ENCODE data around the gene CDKL4. TPM values are rescaled to one million over a fixed set of nuclear protein-coding genes. Genes with fewer than 3 reads are reported as not detected.
"Not testable (repeated sequence)": the region's sequence is repeated elsewhere in the genome, so short reads cannot be mapped to it uniquely, and the experiment has no call there.

Gene CDKL4
- total RNA-seq, 6 experiments from 2014 or later, result 0.14 to 0.54 (median 0.34) TPM; not detected in 1

- Mint-ChIP-seq H3K27ac (no peak overlapping the region), H3K9me3 (no peaks in the 10 kb centered on the region), H3K27me3 (ENCODE audit: insufficient read depth) (no peaks in the 10 kb centered on the region; the same call in 1 of the 2 replicates), H3K4me1 (ENCODE audit: low read depth) (no peaks in the 10 kb centered on the region), H3K36me3 (ENCODE audit: low read depth) (no peaks in the 10 kb centered on the region), H3K4me3 (no peak overlapping the region)
- no peak for DNase-seq
- TF ChIP-seq CTCF (IDR thresholded peaks at IDR 0.05), result no peak
Measured at GRCh38 chr2:39164089-39164488, 79.7 kb downstream of the CDKL4 start.

- Mint-ChIP-seq H3K9me3 (no peaks in the 10 kb centered on the region), H3K36me3 (ENCODE audit: low read depth) (no peaks in the 10 kb centered on the region), H3K4me1 (ENCODE audit: low read depth) (no peaks in the 10 kb centered on the region), H3K27ac (no peak overlapping the region), H3K4me3 (no peak overlapping the region), H3K27me3 (ENCODE audit: insufficient read depth) (no peaks in the 10 kb centered on the region; the same call in 1 of the 2 replicates)
- no peak for DNase-seq
- no peak for TF ChIP-seq CTCF (IDR thresholded peaks at IDR 0.05)
Measured at GRCh38 chr2:39160982-39161381, 82.8 kb downstream of the CDKL4 start.

- no peak for TF ChIP-seq CTCF (IDR thresholded peaks at IDR 0.05)
- Mint-ChIP-seq H3K4me3 (no peak overlapping the region), H3K4me1 (ENCODE audit: low read depth) (no peaks in the 10 kb centered on the region), H3K9me3 (no peaks in the 10 kb centered on the region), H3K36me3 (ENCODE audit: low read depth) (no peaks in the 10 kb centered on the region), H3K27me3 (ENCODE audit: insufficient read depth) (no peaks in the 10 kb centered on the region; the same call in 1 of the 2 replicates), H3K27ac (no peak overlapping the region)
- no peak for DNase-seq
Measured at GRCh38 chr2:39159283-39159682, 84.5 kb downstream of the CDKL4 start.

- TF ChIP-seq CTCF (IDR thresholded peaks at IDR 0.05), result no peak
- H3K27me3 Mint-ChIP-seq (ENCODE audit: insufficient read depth), result no peaks in the 10 kb centered on the region
- H3K9me3 Mint-ChIP-seq, result no peaks in the 10 kb centered on the region
- H3K4me1 Mint-ChIP-seq (ENCODE audit: low read depth), result 0 out of 2 replicates have a peak, but pooled peaks cover under 1% of the 10 kb centered on the region
- H3K36me3 Mint-ChIP-seq (ENCODE audit: low read depth), result no peaks in the 10 kb centered on the region
- H3K27ac Mint-ChIP-seq, result no peak overlapping the region
- H3K4me3 Mint-ChIP-seq, result no peak overlapping the region
- DNase-seq, result peak; percentile 0
Measured at GRCh38 chr2:39158351-39158750, 85.4 kb downstream of the CDKL4 start.

GRCh38 chr2:39156846-39157245 is 86.9 kb downstream of the CDKL4 start:
- H3K36me3 Mint-ChIP-seq (ENCODE audit: low read depth), result no peaks in the 10 kb centered on the region
- no peak overlapping the region for H3K27ac Mint-ChIP-seq
- TF ChIP-seq CTCF (IDR thresholded peaks at IDR 0.05), result no peak
- no peaks in the 10 kb centered on the region for H3K27me3 Mint-ChIP-seq (ENCODE audit: insufficient read depth)
- no peaks in the 10 kb centered on the region for H3K9me3 Mint-ChIP-seq
- no peak for DNase-seq
- 0 out of 2 replicates have a peak, but pooled peaks cover 5% of the 10 kb centered on the region for H3K4me1 Mint-ChIP-seq (ENCODE audit: low read depth)
- no peak overlapping the region for H3K4me3 Mint-ChIP-seq

GRCh38 chr2:39156107-39156506 is 87.7 kb downstream of the CDKL4 start:
- no peak for DNase-seq
- Mint-ChIP-seq H3K9me3 (no peaks in the 10 kb centered on the region), H3K27ac (no peak overlapping the region), H3K4me3 (no peak overlapping the region), H3K36me3 (ENCODE audit: low read depth) (no peaks in the 10 kb centered on the region), H3K4me1 (ENCODE audit: low read depth) (0 out of 2 replicates have a peak, but pooled peaks cover 5% of the 10 kb centered on the region), H3K27me3 (ENCODE audit: insufficient read depth) (no peaks in the 10 kb centered on the region)
- no peak for TF ChIP-seq CTCF (IDR thresholded peaks at IDR 0.05)

- not testable (repeated sequence) for DNase-seq
Measured at GRCh38 chr2:39155573-39155972, 88.2 kb downstream of the CDKL4 start.

More at GRCh38 chr2:39155573-39155972, 88.2 kb downstream of the CDKL4 start:
- not testable (repeated sequence) for H3K36me3 Mint-ChIP-seq (ENCODE audit: low read depth); H3K4me3 Mint-ChIP-seq; H3K9me3 Mint-ChIP-seq; H3K27ac Mint-ChIP-seq; H3K4me1 Mint-ChIP-seq (ENCODE audit: low read depth); H3K27me3 Mint-ChIP-seq (ENCODE audit: insufficient read depth)

Measured in HFFc6 (cell line).